Loucy (cell line): ENCODE results near the gene CEP164.
"Not testable (repeated sequence)": the region's sequence is repeated elsewhere in the genome, so short reads cannot be mapped to it uniquely, and the experiment has no call there.

Experiments used
- EZH2phosphoT487 ChIP-seq: fragments of 200-600 bp; IDR thresholded peaks from 2 replicates; pipeline ENCODE4 v1.6.1; 2018; ENCODE audit warnings: antibody characterized with exemption, mild to moderate bottlenecking, moderate library complexity, borderline replicate concordance
- TF ChIP-seq, protein P1 (sequence below): fragments of 200-600 bp; sonication (generic); conservative IDR thresholded peaks from 2 replicates; pipeline ENCODE4 v1.5.1; 2014; ENCODE audit warnings: mild to moderate bottlenecking, antibody characterized with exemption, low read length

DNA sequence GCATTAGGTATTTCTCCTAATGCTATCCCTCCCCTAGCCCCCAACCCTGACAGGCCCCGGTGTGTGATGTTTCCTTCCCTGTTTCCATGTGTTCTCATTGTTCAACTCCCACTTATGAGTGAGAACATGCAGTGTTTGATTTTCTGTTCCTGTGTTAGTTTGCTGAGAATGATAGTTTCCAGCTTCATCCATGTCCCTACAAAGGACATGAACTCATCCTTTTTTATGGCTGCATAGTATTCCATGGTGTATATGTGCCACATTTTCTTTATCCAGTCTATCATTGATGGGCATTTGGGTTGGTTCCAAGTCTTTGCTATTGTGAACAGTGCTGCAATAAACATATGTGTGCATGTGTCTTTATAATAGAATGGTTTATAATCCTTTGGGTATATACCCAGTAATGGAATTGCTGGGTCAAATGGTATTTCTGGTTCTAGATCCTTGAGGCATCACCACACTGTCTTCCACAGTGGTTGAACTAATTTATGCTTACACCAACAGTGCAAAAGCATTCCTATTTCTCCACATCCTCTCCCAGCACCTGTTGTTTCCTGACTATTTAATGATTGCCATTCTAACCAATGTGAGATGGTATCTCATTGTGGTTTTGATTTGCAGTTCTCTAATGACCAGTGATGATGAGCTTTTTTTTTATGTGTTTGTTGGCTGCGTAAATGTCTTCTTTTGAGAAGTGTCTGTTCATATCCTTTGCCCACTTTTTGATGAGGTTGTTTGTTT, 71.6 kb downstream of the CEP164 start:
- TF ChIP-seq, protein P1, sequence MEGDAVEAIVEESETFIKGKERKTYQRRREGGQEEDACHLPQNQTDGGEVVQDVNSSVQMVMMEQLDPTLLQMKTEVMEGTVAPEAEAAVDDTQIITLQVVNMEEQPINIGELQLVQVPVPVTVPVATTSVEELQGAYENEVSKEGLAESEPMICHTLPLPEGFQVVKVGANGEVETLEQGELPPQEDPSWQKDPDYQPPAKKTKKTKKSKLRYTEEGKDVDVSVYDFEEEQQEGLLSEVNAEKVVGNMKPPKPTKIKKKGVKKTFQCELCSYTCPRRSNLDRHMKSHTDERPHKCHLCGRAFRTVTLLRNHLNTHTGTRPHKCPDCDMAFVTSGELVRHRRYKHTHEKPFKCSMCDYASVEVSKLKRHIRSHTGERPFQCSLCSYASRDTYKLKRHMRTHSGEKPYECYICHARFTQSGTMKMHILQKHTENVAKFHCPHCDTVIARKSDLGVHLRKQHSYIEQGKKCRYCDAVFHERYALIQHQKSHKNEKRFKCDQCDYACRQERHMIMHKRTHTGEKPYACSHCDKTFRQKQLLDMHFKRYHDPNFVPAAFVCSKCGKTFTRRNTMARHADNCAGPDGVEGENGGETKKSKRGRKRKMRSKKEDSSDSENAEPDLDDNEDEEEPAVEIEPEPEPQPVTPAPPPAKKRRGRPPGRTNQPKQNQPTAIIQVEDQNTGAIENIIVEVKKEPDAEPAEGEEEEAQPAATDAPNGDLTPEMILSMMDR, result not testable (repeated sequence)
- not testable (repeated sequence) for TF ChIP-seq EZH2phosphoT487
